WERI-Rb-1 (cell line): ENCODE results near the gene CEL.
"Not testable (repeated sequence)": the region's sequence is repeated elsewhere in the genome, so short reads cannot be mapped to it uniquely, and the experiment has no call there.

ENCODE experiments used
- DNase-seq: peaks from one replicate; pipeline ENCODE4 v3.0.0-alpha.2; 2020
- H3K27ac ChIP-seq: fragments of 250-450 bp; sonication (Bioruptor Pico); 2 replicates; pipeline ENCODE4 v1.5.1; 2020; ENCODE audit warnings: mild to moderate bottlenecking, moderate library complexity
- H3K27me3 ChIP-seq: fragments of 250-450 bp; sonication (Bioruptor Pico); 2 replicates; pipeline ENCODE4 v1.5.1; 2021; ENCODE audit warnings: mild to moderate bottlenecking, low read depth, moderate library complexity; ENCODE audit not compliant: insufficient read depth, severe bottlenecking
- H3K36me3 ChIP-seq: fragments of 250-450 bp; sonication (Bioruptor Pico); 2 replicates; pipeline ENCODE4 v1.5.1; 2020; ENCODE audit warnings: mild to moderate bottlenecking, moderate library complexity
- H3K4me3 ChIP-seq: 2 replicates; pipeline ENCODE4 v1.5.1; 2011; ENCODE audit warnings: low read depth, mild to moderate bottlenecking, control low read depth, low read length
- H3K9me3 ChIP-seq: fragments of 250-450 bp; sonication (Bioruptor Pico); 2 replicates; pipeline ENCODE4 v1.5.1; 2021; ENCODE audit warnings: mild to moderate bottlenecking, moderate library complexity; ENCODE audit not compliant: severe bottlenecking
- TF ChIP-seq, protein P1 (sequence below): IDR thresholded peaks from 2 replicates; pipeline ENCODE4 v1.5.1; 2011; ENCODE audit warnings: low read depth, mild to moderate bottlenecking, control low read depth, inconsistent platforms, low read length

The CEL gene

DNA sequence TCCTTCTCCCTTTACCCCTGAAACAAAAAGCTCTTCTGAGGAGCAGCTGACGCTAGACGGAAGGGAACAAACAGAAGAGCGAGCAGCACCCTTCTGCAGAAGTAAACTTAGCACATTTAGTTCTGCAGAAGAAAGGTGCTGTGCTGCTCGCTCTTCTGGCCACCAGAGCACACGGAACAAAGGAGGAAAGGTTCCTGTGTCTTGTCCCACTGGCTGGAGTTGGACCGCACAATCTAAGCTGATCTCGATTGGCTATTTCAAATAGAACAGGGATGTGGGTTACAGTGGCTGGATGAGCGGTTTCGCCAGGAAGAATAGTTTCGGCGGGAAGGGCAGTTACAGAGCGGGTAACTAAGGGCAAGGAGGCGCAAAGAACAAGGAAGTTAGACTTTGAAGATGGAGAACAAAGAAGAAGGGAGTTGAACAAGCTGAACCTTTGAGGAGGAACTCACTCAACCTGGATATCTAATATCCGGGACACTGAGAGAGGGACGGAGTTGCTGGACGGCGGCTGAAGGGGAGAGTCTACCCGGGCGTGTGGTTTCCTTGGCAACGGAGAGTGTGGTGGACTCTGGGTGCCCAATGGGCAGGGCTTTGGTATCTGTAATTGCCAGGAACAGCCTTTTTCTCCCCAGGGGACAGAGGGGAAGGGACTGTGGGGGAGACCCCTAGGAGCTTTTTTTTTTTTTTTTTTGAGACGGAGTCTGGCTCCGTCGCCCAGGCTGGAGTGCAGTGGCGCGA lies 23.8 kb upstream of the CEL start:
- TF ChIP-seq, protein P1, sequence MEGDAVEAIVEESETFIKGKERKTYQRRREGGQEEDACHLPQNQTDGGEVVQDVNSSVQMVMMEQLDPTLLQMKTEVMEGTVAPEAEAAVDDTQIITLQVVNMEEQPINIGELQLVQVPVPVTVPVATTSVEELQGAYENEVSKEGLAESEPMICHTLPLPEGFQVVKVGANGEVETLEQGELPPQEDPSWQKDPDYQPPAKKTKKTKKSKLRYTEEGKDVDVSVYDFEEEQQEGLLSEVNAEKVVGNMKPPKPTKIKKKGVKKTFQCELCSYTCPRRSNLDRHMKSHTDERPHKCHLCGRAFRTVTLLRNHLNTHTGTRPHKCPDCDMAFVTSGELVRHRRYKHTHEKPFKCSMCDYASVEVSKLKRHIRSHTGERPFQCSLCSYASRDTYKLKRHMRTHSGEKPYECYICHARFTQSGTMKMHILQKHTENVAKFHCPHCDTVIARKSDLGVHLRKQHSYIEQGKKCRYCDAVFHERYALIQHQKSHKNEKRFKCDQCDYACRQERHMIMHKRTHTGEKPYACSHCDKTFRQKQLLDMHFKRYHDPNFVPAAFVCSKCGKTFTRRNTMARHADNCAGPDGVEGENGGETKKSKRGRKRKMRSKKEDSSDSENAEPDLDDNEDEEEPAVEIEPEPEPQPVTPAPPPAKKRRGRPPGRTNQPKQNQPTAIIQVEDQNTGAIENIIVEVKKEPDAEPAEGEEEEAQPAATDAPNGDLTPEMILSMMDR, result no peak
- no peak overlapping the region for H3K27ac ChIP-seq
- no peaks in the 10 kb centered on the region for H3K27me3 ChIP-seq
- H3K9me3 ChIP-seq, result no peaks in the 10 kb centered on the region
- DNase-seq, result no peak
- H3K4me3 ChIP-seq, result no peak overlapping the region
- H3K36me3 ChIP-seq, result peaks cover 86% of the 10 kb centered on the region

DNA sequence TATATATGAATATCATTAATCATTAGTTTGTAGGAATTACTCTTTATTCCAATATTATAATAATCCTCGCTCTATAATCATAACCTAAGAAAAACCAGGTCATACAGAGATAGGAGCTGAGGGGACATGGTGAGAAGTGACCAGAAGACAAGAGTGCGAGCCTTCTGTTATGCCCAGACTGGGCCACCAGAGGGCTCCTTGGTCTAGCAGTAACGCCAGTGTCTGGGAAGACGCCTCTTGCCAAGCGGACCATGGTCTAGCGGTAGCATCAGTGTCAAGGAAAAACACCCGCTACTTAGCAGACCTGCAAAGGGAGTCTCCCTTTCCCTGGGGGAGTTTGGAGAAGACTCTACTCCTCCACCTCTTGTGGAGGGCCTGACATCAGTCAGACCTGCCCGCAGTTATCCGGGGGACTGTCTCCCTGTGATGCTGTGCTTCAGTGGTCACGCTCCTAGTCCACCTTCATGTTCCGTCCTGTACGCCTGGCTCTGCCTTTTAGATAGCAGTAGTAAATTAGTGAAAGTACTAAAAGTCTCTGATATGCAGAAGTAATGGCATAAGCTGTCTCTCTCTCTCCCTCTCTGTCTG lies 20.8 kb upstream of the CEL start:
- TF ChIP-seq, protein P1, result peak; percentile 65
- not testable (repeated sequence) for H3K9me3 ChIP-seq, H3K27me3 ChIP-seq, H3K4me3 ChIP-seq, H3K27ac ChIP-seq
- peak; percentile 81 for DNase-seq
- peaks cover 87% of the 10 kb centered on the region for H3K36me3 ChIP-seq

DNA sequence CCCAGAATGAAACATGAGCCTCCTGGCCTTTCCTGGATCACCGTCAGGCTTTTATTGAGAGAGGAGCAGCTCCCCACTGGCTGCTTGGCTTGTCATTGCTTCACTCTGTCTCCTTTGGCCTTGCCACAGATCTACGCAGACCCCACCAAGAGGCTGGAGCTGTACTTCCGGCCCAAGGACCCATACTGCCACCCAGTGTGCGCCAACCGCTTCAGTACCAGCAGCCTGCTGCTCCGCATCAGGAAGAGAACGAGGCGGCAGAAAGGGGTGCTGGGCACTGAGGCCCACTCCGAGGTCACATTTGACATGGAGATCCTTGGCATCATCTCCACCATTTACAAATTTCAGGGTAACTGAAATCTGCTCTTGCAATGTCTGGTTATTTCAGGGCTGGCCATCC lies 19.8 kb upstream of the CEL start:
- Histone ChIP-seq H3K4me3 (no peak overlapping the region), H3K27ac (no peak overlapping the region), H3K36me3 (peaks cover 89% of the 10 kb centered on the region), H3K27me3 (no peaks in the 10 kb centered on the region), H3K9me3 (no peaks in the 10 kb centered on the region)
- TF ChIP-seq, protein P1, result no peak
- DNase-seq, result no peak

DNA sequence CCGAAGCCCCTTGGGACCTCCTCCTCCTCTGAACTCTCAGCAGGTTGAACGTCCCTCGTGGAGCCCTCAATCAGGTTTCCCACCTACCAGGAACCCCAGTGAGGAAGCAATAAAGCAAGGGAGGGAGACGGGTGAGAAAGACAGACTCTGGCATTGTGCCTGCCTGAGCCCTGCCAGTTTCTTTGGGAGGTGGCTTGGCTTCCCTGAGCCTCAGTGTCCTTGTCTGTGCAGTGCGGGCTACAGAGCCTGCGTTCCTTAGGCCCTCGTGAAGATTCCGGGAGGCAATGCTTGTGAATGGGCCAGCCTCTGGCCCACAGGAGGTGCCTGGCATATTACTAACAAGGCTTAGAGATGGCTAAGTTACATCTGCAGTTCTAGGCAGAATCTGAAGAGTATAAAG lies 19.1 kb upstream of the CEL start:
- Histone ChIP-seq H3K36me3 (peaks cover 89% of the 10 kb centered on the region), H3K27ac (no peak overlapping the region), H3K4me3 (no peak overlapping the region), H3K9me3 (no peaks in the 10 kb centered on the region), H3K27me3 (no peaks in the 10 kb centered on the region)
- TF ChIP-seq, protein P1, result no peak
- no peak for DNase-seq

DNA sequence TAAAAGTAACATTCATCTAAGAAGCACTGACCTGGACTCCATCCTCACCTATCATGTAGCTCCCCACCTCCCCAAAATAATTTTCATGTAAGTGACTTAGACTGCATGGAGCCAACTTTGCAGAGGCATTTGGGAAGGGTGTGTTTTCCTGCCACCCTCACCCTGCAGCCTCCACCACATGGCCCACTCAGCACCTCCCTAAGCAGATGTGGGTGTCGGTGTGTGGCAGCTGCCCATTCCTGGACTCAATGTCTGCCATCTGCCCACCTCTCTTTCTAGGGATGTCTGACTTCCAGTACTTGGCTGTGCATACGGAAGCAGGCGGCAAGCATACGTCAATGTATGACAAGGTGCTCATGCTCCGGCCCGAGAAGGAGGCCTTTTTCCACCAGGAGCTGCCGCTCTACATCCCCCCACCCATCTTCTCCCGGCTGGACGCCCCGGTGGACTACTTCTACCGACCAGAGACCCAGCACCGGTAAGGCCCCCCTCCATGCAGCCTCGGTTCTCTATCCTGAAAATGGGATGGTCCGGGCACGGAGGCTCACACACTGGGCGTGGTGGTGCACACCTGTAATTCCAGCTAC lies 18.2 kb upstream of the CEL start:
- H3K9me3 ChIP-seq, result no peaks in the 10 kb centered on the region
- no peak overlapping the region for H3K27ac ChIP-seq
- H3K27me3 ChIP-seq, result no peaks in the 10 kb centered on the region
- DNase-seq, result no peak
- H3K4me3 ChIP-seq, result no peak overlapping the region
- H3K36me3 ChIP-seq, result peaks cover 93% of the 10 kb centered on the region
- TF ChIP-seq, protein P1, result no peak
